Natural killer cell (primary cell): ENCODE measurements around the gene SLC6A13. TPM values are rescaled to one million over a fixed set of nuclear protein-coding genes. Genes with fewer than 3 reads are reported as not detected.

Experiments used
- ATAC-seq, 3 donors: fragments of 150-1000 bp in 2 of 3; fragments of 200-7000 bp in 1 of 3; cut with Tn5 transposase; 1 replicate in 1 of 3; 2 replicates in 2 of 3; pipeline ENCODE4 v1.10.0; 2021; ENCODE audit warnings: mild to moderate bottlenecking in 2 of 3, moderate library complexity in 2 of 3
- DNase-seq, 2 donors: peaks; one replicate each; pipeline versions ENCODE4 v3.0.0 to v3.0.0-alpha.2; 2013 to 2021; ENCODE audit warnings: mixed read lengths in 1 of 2
- H3K27ac ChIP-seq: one replicate; pipeline ENCODE4 v1.5.1; 2013; ENCODE audit warnings: mild to moderate bottlenecking, low read length
- H3K27me3 ChIP-seq: one replicate; pipeline ENCODE4 v1.6.1; 2013; ENCODE audit warnings: low read length; ENCODE audit not compliant: control insufficient read depth, insufficient read depth
- H3K36me3 ChIP-seq: one replicate; pipeline ENCODE4 v1.6.1; 2013; ENCODE audit warnings: low read length; ENCODE audit not compliant: control insufficient read depth, insufficient read depth
- H3K4me1 ChIP-seq: one replicate; pipeline ENCODE4 v1.6.1; 2013; ENCODE audit warnings: low read length; ENCODE audit not compliant: control insufficient read depth, insufficient read depth
- H3K4me3 ChIP-seq: one replicate; pipeline ENCODE4 v1.5.1; 2013; ENCODE audit warnings: low read length
- H3K9me3 ChIP-seq: one replicate; pipeline ENCODE4 v1.6.1; 2013; ENCODE audit warnings: low read length; ENCODE audit not compliant: control insufficient read depth, insufficient read depth
- H3K27ac Mint-ChIP-seq, 2 donors: one replicate each; pipeline ENCODE4 v1.8.0; 2022; ENCODE audit warnings: mild to moderate bottlenecking in 2 of 2, mixed read lengths in 2 of 2, moderate library complexity in 1 of 2
- H3K27me3 Mint-ChIP-seq, 2 donors: one replicate each; pipeline ENCODE4 v1.8.0; 2022; ENCODE audit warnings: low read depth in 2 of 2, mixed read lengths in 2 of 2
- H3K36me3 Mint-ChIP-seq: one replicate; pipeline ENCODE4 v1.8.0; 2022; ENCODE audit warnings: mixed read lengths
- H3K4me1 Mint-ChIP-seq, 2 donors: one replicate each; pipeline ENCODE4 v1.8.0; 2022; ENCODE audit warnings: mixed read lengths in 2 of 2
- H3K4me3 Mint-ChIP-seq: one replicate; pipeline ENCODE4 v1.8.0; 2022; ENCODE audit warnings: mild to moderate bottlenecking, moderate library complexity, mixed read lengths
- H3K9me3 Mint-ChIP-seq, 2 donors: one replicate each; pipeline ENCODE4 v1.8.0; 2022; ENCODE audit warnings: mixed read lengths in 2 of 2
- CTCF ChIP-seq: fragments of 200-600 bp; IDR thresholded peaks from one replicate; pipeline ENCODE4 v1.8.0; 2022; ENCODE audit warnings: antibody characterized with exemption
- WGBS: methylation state at CpG from one replicate; pipeline ENCODE4 v1.1.7; 2013; ENCODE audit warnings: missing lambda C conversion rate; ENCODE audit not compliant: insufficient coverage; 5-methylcytosine and 5-hydroxymethylcytosine counted together
- intact Hi-C: fragments of 100-400 bp; cut with micrococcal nuclease; formaldehyde crosslinking; loops from one replicate; pipeline ENCODE4 v1.14.2; 2022
- total RNA-seq, 4 donors: library from RNA; stranded (reverse); fragments of 120-200 nt in 1 of 4; gene quantifications; one replicate each; pipeline versions ENCODE4 v1.2.3 to v1.2.4, GENCODE V29; 2013 to 2022

Gene SLC6A13
- total RNA-seq, 3 donors from 2014 or later (not counting 1 experiment from before 2014, with no cell fraction given), result 0.79 to 2.2 TPM; not detected in 1

GRCh38 chr12:221736-222135 lies 40.9 kb downstream of the SLC6A13 start:
- no peaks in the 10 kb centered on the region for H3K36me3 Mint-ChIP-seq
- no peaks in the 10 kb centered on the region for H3K9me3 ChIP-seq
- H3K4me1 ChIP-seq, result peaks cover 6% of the 10 kb centered on the region
- H3K27me3 Mint-ChIP-seq, result peaks cover 5 to 9% of the 10 kb centered on the region in 2 donors
- TF ChIP-seq CTCF, result no peak
- WGBS, result 82% methylated on average over 6 of the region's 6 CpGs
- no peak overlapping the region for H3K27ac Mint-ChIP-seq
- H3K9me3 Mint-ChIP-seq, result no peaks in the 10 kb centered on the region
- H3K4me1 Mint-ChIP-seq, result peaks cover 0 to 7% of the 10 kb centered on the region in 2 donors
- DNase-seq (no peak), ATAC-seq (no peak)
- no peak overlapping the region for H3K4me3 Mint-ChIP-seq
- no peak overlapping the region for H3K27ac ChIP-seq
- no peak overlapping the region for H3K4me3 ChIP-seq
- H3K36me3 ChIP-seq, result no peaks in the 10 kb centered on the region
- H3K27me3 ChIP-seq, result no peaks in the 10 kb centered on the region
- intact Hi-C loops, result no loop called here

- Mint-ChIP-seq H3K36me3 (no peaks in the 10 kb centered on the region), H3K4me3 (no peak overlapping the region), H3K4me1 (peaks cover 0 to 7% of the 10 kb centered on the region in 2 donors), H3K27ac (no peak overlapping the region), H3K27me3 (peaks cover 5 to 9% of the 10 kb centered on the region in 2 donors), H3K9me3 (no peaks in the 10 kb centered on the region)
- 93% methylated on average over 19 of the region's 19 CpGs for WGBS
- Histone ChIP-seq H3K36me3 (no peaks in the 10 kb centered on the region), H3K27me3 (no peaks in the 10 kb centered on the region), H3K4me3 (no peak overlapping the region), H3K4me1 (peaks cover 6% of the 10 kb centered on the region), H3K9me3 (no peaks in the 10 kb centered on the region), H3K27ac (no peak overlapping the region)
- no peak for DNase-seq
- ATAC-seq, result no peak
- no peak for TF ChIP-seq CTCF
- intact Hi-C loops, result no loop called here
Observed at GRCh38 chr12:220946-221550, 41.6 kb downstream of the SLC6A13 start.

GRCh38 chr12:220491-220890 lies 42.1 kb downstream of the SLC6A13 start:
- no peaks in the 10 kb centered on the region for H3K9me3 ChIP-seq
- no peak for ATAC-seq
- H3K36me3 ChIP-seq, result no peaks in the 10 kb centered on the region
- DNase-seq, result no peak
- H3K36me3 Mint-ChIP-seq, result no peaks in the 10 kb centered on the region
- H3K27ac ChIP-seq, result no peak overlapping the region
- peaks cover 0 to 7% of the 10 kb centered on the region in 2 donors for H3K4me1 Mint-ChIP-seq
- H3K4me3 ChIP-seq, result no peak overlapping the region
- intact Hi-C loops, result no loop called here
- H3K9me3 Mint-ChIP-seq, result no peaks in the 10 kb centered on the region
- WGBS, result 87% methylated on average over 6 of the region's 6 CpGs
- TF ChIP-seq CTCF, result no peak
- H3K27me3 Mint-ChIP-seq, result peaks cover 5 to 9% of the 10 kb centered on the region in 2 donors
- no peaks in the 10 kb centered on the region for H3K27me3 ChIP-seq
- peaks cover 6% of the 10 kb centered on the region for H3K4me1 ChIP-seq
- no peak overlapping the region for H3K27ac Mint-ChIP-seq
- H3K4me3 Mint-ChIP-seq, result no peak overlapping the region

GRCh38 chr12:219891-220352 lies 42.7 kb downstream of the SLC6A13 start:
- TF ChIP-seq CTCF, result peak; percentile 54
- no peak overlapping the region for H3K4me3 ChIP-seq
- ATAC-seq, result peak; percentile 82 to 99 (median 99)

More at GRCh38 chr12:219891-220352, 42.7 kb downstream of the SLC6A13 start:
- no peaks in the 10 kb centered on the region for H3K36me3 Mint-ChIP-seq
- H3K27me3 Mint-ChIP-seq, result peaks cover 5 to 9% of the 10 kb centered on the region in 2 donors
- Histone ChIP-seq H3K27ac (no peak overlapping the region), H3K36me3 (no peaks in the 10 kb centered on the region), H3K9me3 (no peaks in the 10 kb centered on the region), H3K4me1 (peaks cover 6% of the 10 kb centered on the region), H3K27me3 (no peaks in the 10 kb centered on the region)
- WGBS, result 15% methylated on average over 17 of the region's 17 CpGs
- H3K4me1 Mint-ChIP-seq, result peaks cover 0 to 7% of the 10 kb centered on the region in 2 donors
- intact Hi-C loops, result no loop called here
- no peak overlapping the region for H3K4me3 Mint-ChIP-seq
- H3K27ac Mint-ChIP-seq, result no peak overlapping the region
- peak; percentile 53 to 55 for DNase-seq
- H3K9me3 Mint-ChIP-seq, result no peaks in the 10 kb centered on the region
